ENCODE results near the gene CBX8.

DNA sequence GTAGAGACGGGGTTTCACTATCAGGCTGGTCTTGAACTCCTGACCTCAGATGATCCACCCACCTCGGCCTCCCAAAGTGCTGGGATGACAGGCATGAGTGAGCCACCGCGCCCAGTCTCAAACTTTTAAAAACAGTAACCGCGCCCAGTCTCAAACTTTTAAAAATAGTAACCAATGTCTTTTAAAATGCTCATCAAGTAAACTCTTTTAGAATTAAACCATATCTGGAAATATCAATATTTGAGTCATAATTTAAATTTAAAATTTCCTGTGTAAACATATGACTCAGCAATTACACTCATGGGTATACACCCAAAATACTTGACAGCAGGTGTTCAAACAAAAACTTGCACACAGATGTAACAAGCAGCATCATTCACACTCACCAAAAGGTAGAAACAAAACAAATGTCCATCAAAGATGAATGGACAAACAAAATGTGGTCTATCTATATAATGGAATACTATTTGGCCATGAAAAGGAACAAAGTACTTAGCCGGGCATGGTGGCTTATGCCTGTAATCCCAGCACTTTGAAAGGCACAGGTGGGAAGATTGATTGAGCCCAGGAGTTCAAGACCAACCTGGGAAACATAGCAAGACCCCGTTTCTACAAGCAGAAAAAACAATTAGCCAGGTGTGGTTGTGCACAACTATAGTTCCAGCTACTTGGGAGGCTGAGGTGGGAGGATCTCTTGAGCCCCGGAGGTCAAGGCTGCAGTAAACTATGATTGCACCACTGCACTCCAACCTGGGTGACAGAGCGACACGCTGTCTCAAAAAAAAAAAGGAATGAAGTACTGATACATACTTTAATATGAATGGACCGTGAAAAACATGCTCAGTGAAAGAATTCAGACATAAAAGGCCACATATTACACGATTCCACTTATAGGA is 46.0 kb downstream of the CBX8 start:
- TF ChIP-seq, protein P1, sequence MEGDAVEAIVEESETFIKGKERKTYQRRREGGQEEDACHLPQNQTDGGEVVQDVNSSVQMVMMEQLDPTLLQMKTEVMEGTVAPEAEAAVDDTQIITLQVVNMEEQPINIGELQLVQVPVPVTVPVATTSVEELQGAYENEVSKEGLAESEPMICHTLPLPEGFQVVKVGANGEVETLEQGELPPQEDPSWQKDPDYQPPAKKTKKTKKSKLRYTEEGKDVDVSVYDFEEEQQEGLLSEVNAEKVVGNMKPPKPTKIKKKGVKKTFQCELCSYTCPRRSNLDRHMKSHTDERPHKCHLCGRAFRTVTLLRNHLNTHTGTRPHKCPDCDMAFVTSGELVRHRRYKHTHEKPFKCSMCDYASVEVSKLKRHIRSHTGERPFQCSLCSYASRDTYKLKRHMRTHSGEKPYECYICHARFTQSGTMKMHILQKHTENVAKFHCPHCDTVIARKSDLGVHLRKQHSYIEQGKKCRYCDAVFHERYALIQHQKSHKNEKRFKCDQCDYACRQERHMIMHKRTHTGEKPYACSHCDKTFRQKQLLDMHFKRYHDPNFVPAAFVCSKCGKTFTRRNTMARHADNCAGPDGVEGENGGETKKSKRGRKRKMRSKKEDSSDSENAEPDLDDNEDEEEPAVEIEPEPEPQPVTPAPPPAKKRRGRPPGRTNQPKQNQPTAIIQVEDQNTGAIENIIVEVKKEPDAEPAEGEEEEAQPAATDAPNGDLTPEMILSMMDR (conservative IDR thresholded peaks at IDR 0.05) = no peak
- TF ChIP-seq ZFX (IDR thresholded peaks at IDR 0.05) = no peak

Measured in C4-2B (cell line).